Right ventricle myocardium inferior (tissue), 1 donor: ENCODE measurements around the gene CERS5. TPM values are rescaled to one million over a fixed set of nuclear protein-coding genes. Genes with fewer than 3 reads are reported as not detected.

Source experiments
- ATAC-seq: fragments of 200-7000 bp; cut with Tn5 transposase; one replicate; pipeline ENCODE4 v1.9.1; 2020; ENCODE audit warnings: mild to moderate bottlenecking, moderate library complexity
- DNase-seq: peaks from one replicate; pipeline ENCODE4 v3.0.0; 2021; ENCODE audit errors: missing footprints
- intact Hi-C: fragments of 100-400 bp; cut with DNase I; formaldehyde crosslinking; loops from one replicate; pipeline ENCODE4 v1.11.0; 2022
- total RNA-seq: library from RNA; stranded (reverse); fragmentation: NEBNext Ultra II Directional; extraction: Animal tissue kit (Norgen Biotek cat#: 25700); gene quantifications from one replicate; pipeline ENCODE4 v1.2.1, GENCODE V29; 2021
- donor health status: DM: no; HTN: yes; CAD: no; lungs with severe emphysema.

The CERS5 gene
- total RNA-seq, 1 donor from 2014 or later, result 9.6 TPM

GRCh38 chr12:50110762-50111351, 56.3 kb downstream of the CERS5 start:
- ATAC-seq (peak; percentile 62), DNase-seq (peak; percentile 82)
- intact Hi-C loops, result loop anchor here (1.0 to 5.0 kb wide), 3 partner anchors 26 to 291 kb away; partner anchors contain the start of genes CERS5, LARP4 and SMARCD1

DNA sequence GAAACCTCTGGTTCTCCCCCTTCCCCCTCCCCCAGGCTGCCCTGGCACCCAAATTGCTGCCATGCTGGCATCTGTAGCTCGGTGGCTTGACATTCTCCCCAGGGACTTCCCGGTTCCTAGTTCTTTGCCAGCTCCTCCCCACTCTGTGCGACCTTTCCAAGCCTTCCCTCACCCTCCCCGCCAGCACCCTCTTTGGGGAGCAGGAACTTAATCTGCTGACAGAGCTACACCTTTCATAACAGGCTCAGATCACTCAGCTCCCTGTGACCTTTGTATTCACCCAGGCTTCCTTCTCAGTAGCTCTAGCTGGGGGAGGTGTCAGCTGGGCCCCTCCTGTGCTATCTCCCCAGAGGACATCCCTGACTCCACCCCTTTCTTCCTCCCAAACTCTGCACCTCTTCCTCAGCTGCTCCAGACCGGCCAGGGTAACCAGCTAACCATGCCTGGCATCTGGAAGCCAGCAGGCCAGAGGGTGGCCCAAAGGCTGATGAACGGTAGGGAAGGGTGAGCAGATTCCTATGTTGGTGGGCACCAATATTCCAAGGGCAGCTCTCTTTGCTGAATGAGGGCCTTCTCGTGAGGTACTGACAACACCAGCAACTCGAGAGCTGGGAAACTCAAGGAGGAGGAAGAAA, 56.9 kb downstream of the CERS5 start:
- intact Hi-C loops, result loop anchor here (1.0 to 5.0 kb wide), 3 partner anchors 25 to 292 kb away; partner anchors contain the start of genes CERS5, LARP4 and SMARCD1
- ATAC-seq, result peak; percentile 6
- no peak for DNase-seq

GRCh38 chr12:50109319-50109718, 57.9 kb downstream of the CERS5 start:
- intact Hi-C loops, result no loop called here
- DNase-seq (no peak), ATAC-seq (no peak)

DNA sequence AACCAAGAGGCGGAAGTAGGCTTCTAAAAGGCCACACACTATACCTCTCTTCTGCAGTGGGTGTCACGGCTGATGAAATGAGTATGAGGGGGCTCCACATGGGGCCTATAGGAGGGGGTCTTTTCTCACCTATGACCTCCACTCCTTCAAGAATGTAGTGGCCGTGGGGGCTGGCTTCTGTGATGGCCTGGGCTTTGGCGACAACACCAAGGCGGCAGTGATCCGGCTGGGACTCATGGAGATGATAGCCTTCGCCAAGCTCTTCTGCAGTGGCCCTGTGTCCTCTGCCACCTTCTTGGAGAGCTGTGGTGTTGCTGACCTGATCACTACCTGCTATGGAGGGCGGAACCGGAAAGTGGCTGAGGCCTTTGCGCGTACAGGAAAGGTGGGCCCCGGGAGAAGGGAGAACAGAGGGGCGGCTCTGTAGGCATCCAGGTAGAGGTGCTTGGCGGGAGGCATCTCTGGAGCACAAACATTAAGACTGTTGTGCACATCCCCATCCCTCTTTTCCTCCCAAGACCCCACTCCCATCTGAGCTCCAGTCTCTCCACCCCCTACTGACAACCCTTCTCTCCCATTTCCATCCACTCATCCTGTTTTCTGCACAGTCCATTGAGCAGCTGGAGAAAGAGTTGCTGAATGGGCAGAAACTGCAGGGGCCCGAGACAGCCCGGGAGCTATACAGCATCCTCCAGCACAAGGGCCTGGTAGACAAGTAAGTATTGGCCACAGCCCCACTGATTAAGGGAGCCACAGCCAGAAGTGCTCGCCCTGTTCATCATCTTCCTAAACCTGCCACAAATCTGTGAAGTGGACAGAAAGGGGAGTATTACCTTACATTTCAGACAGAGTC, 59.5 kb downstream of the CERS5 start:
- DNase-seq (no peak), ATAC-seq (no peak)
- intact Hi-C loops, result no loop called here

- no peak for DNase-seq
- no peak for ATAC-seq
- intact Hi-C loops, result no loop called here
These were observed 60.3 kb downstream of the CERS5 start for GRCh38 chr12:50106907-50107306.

DNA sequence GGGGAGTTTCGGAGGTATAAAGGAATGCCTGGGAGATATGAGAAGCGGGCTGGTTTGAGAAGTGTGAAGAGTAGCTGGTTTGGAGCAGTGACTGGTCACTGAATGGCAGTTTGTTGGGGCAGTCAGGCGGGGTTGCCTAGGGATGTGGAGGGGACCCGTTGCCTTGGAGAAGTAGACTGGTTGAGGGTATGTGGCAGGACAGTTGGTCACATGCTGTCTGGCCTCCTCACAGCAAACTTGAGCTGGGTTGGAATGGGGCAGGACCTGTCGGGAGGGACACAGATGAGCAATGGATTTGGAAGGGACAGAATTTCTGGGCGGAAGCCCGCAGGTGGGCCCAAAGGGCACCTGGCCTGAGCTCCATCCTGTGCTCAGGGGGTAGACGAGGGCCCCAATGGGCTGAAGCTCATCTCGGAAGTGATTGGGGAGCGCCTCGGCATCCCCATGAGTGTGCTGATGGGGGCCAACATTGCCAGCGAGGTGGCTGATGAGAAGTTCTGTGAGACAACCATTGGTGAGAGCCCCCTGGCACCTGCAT, 61.2 kb downstream of the CERS5 start:
- ATAC-seq (no peak), DNase-seq (no peak)
- intact Hi-C loops, result no loop called here

DNA sequence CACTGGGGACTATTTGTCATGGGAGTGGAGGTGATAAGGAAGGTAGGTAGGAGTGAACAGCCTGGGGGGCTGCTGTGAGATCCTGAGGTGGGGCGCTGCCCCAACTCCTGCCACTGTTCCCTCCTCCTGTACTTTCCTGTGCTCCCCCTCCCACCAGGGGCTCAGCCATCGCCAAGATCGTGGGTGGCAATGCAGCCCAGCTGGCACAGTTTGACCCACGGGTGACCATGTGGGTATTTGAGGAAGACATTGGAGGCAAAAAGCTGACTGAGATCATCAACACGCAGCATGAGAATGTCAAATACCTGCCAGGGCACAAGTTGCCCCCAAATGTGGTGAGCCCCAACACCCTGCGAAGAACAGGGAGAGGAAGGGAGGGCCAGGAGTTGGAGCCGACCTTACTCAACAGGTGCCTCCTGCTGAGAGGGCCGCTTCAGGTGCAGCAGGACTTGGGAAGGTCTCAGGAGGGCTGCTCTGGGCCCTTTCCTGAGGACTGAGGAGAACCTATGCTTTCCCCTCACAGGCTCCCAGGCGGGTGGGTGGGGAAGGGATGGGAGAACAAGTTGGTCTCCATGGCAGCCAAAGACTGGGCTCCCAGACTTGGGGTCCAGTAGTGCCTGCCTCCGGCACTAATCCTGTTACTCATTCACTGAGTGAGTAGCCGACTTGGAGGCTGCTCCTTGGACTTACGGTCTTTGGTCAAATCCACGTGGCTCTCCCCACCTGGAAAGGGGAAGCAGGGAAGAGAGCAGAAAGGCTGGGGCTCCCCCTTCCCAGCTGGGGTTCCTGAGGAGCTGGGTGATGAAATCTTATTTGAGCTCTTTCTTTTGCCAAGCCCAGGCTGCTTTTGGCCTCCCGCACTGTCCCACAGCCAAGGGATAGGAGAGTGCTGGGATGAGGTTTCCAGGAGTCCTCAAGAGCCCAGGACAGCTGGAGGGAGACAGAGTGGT, 62.5 kb downstream of the CERS5 start:
- DNase-seq (no peak), ATAC-seq (peak; percentile 30)
- intact Hi-C loops, result no loop called here

DNA sequence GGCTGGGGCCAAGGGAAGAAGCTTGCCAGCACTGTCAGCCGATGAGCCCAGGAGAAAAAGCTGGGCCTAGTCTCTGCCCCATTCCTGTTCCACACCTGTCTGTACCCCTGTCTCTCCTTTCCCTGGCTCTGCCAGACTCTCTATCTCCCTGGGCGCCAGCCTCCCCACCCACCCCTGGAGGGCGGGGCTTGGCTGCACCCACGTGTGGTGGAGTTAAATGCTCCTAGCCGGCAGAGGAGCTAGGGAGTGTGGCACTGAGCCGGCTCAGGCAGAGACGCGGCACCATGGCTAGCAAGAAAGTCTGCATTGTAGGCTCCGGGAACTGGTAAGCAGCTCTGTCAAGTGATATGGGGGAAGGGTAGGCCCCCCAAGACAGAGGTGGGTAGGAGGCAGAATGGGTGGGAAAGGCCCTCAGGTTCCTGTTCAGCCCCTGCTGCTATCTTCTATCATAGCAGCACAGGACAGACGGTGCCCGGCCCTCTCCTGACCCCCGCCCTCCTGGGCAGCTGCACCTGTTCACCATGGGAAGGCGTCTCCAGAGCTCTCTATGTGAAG, 63.3 kb downstream of the CERS5 start, which contains the start of gene GPD1:
Gene GPD1, plus strand, starts transcription at position 242 of the 555 bp plus-strand sequence. Its CDS starts 43 bp downstream, at position 285.
- peak; percentile 86 for ATAC-seq
- intact Hi-C loops, result no loop called here
- peak; percentile 71 for DNase-seq

- intact Hi-C loops, result no loop called here
- ATAC-seq, result no peak
- no peak for DNase-seq
These were observed 63.8 kb downstream of the CERS5 start for GRCh38 chr12:50103351-50103750.

DNA sequence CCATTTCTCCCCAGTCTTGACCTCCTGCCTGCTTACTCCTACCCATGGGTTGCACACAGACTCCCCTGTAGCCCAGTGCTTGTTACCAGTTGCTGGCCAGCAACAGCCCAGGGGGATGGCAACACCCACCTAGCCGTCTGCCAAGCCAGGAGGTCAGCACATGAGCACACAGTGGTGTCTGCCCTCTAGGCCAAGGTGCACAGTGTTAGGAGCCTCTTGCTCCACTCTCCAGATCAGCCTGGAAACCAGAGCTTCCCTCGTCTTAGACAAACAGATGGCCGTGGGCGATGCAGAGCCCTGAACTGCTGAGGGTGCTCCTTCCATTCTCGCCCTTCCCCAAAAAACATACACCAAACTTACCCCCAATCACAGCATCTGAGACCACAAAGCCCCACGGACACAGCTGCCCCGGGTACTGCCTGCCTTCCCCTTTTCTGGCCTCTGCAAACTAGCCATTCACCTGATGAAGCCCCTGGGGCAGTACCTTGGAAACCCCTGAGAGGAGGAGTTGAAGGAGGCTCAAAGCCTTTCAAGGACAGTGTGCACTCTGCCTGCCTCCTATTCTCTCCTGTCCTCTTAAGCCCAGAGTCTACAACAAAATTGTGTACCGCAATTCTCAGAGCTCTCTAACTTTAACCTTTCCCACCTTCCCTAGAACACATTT, 64.4 kb downstream of the CERS5 start:
- intact Hi-C loops, result no loop called here
- no peak for DNase-seq
- ATAC-seq, result no peak

DNA sequence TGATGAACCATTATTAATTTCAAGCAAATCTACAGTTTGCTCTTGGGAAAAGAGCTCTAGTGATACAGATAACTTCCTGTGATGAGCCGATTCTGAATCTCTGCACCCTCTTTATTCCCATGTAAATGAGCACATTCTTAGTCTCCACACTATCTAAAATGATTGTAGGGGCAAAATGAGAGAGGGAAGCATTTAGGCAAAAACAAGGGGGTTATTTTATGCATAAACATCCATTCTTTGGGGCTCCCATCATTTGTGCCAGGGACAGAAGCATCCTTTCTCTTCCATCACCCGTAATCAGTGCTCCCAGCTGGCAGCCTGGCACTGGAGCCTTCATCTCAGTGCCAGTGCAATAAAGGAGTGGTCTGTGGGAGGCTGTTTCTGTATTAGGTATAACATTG, 65.0 kb downstream of the CERS5 start:
- intact Hi-C loops, result no loop called here
- ATAC-seq (no peak), DNase-seq (no peak)

DNA sequence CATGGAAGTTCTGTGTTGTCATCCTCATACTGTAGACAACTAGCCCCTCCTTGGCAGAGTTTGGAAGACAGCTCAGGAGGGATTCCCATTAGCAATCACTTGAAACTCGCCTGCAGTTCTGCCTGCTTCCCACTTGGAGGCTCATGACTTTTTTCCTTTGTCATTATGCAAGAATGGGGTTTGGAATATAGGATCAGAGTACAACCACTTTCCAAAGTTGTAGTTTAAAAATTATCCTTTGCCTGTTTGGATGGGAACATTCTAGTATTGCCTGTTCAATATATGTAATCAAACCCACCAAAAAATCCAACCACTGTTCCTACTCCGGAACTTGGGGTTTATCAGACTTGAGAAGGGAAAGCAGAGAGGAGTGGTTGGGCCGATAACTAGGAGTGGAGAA, 65.5 kb downstream of the CERS5 start:
- intact Hi-C loops, result no loop called here
- DNase-seq (no peak), ATAC-seq (no peak)

DNA sequence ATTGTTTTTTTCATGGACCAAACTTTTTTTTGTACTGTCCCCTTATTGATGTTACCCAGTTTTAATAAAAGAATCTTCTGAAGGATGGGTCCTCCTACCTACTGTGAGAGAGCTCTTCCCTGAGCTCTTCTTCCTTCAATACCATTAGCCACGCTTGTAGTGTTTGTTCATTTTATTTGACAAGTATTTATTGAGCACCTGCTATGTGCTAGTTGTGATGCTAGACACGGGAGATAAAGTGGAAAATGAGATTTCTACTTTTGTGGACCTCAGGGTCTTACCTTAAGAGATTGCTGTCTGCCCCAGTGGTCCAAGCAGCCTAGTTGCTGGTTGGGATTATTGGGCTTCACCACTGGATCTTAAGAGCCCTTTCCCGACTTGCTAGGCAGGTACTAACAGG, 66.6 kb downstream of the CERS5 start:
- intact Hi-C loops, result no loop called here
- DNase-seq (no peak), ATAC-seq (no peak)

- ATAC-seq (peak; percentile 18), DNase-seq (no peak)
- intact Hi-C loops, result no loop called here
These were observed 67.7 kb downstream of the CERS5 start for GRCh38 chr12:50099302-50100008.

DNA sequence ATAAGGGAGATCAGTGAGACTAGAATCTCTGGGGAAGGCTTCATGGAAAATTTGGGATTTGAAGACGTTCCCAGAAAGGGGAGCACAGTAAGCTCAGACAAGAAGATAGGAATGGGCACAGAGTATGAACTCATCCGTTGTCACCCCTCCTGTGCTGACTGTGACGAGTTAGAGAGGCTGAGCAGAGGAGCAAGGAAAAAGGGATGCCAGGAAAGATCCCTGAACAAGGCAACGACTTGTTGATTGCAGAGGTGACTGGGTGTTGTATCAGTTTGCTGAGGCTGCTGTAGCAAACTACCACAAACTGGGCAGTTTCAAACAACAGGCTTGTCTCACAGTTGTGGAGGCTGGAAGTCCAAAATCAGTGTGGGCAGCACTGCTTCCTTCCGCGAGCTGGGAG, 69.2 kb downstream of the CERS5 start:
- DNase-seq, result no peak

DNA sequence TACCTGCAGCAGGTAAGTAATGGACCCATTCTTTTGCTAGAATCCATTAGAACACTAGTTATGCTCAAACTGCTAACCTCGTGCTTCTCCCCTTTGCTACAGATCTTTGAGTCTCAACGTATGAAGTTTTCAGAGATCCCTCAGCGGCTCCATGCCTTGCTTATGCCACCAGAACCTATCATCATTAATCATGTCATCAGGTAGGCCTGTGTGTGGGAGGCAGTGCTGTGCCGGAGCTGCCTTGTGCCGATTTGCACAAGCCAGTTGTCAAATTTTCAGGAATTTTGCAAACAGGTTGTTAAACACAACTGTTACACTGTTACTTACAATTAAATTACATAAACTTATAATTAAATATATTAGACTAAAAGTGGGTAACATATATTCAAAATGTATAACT, 76.8 kb downstream of the CERS5 start:
- ATAC-seq, result no peak

More for the DNA sequence above, 69.2 kb downstream of the CERS5 start:
- intact Hi-C loops, result no loop called here
- ATAC-seq, result no peak

GRCh38 chr12:50089730-50090129, 77.4 kb downstream of the CERS5 start:
- no peak for ATAC-seq
- DNase-seq, result no peak
- intact Hi-C loops, result loop anchor here (2.0 kb wide), 1 partner anchor 85 kb away; no protein-coding TSS in a partner anchor

More for the DNA sequence above, 76.8 kb downstream of the CERS5 start:
- DNase-seq, result no peak
- intact Hi-C loops, result no loop called here
